SK-N-SH (cell line): ENCODE data around the gene MUSK. TPM values are rescaled to one million over a fixed set of nuclear protein-coding genes. Genes with fewer than 3 reads are reported as not detected.

Experiments used
- CTCF ChIA-PET: fragments of 300-600, 350-600 bp; formaldehyde crosslinking; extraction: SDS; loops from one replicate; lab custom pipeline; 2021; lab: Yijun Ruan, JAX
- POLR2A ChIA-PET: fragments of 350-600 bp; sonication (Branson Sonifier 250); formaldehyde crosslinking; extraction: SDS; loops from one replicate; lab custom pipeline; 2020; ENCODE audit warnings: antibody characterized with exemption, inconsistent platforms; lab: Yijun Ruan, JAX
- DNase-seq: peaks from one replicate; pipeline ENCODE4 v3.0.0; 2012
- H2AFZ ChIP-seq: fragments of 200-600 bp; sonication (generic); 2 replicates; pipeline ENCODE4 v1.8.1; 2016; ENCODE audit warnings: antibody characterized with exemption, mild to moderate bottlenecking, low read depth
- H3F3A ChIP-seq: fragments of 200-600 bp; sonication (generic); replicated peaks from 2 replicates; pipeline ENCODE3; 2016; ENCODE audit warnings: antibody characterized with exemption, mild to moderate bottlenecking; ENCODE audit not compliant: insufficient read depth
- H3K27ac ChIP-seq, 2 experiments: fragments of 200-500 bp in 1 of 2; fragments of 200-600 bp in 1 of 2; sonication (Bioruptor generic) in 1 of 2; sonication (generic), shearing (Covaris generic) in 1 of 2; 2 replicates each; pipeline versions ENCODE4 v1.5.1 to v1.6.1; 2014 to 2016; ENCODE audit warnings: low read depth in 2 of 2, inconsistent platforms in 1 of 2, low read length in 1 of 2, mild to moderate bottlenecking in 1 of 2, mixed read lengths in 1 of 2
- H3K27me3 ChIP-seq: fragments of 200-600 bp; sonication (generic), shearing (Covaris generic); 2 replicates; pipeline ENCODE4 v1.6.1; 2016; ENCODE audit warnings: mixed run types; ENCODE audit not compliant: insufficient read depth
- H3K36me3 ChIP-seq, 2 experiments: fragments of 200-500 bp in 1 of 2; fragments of 200-600 bp in 1 of 2; sonication (Bioruptor generic) in 1 of 2; sonication (generic) in 1 of 2; replicated peaks in 1 of 2; 2 replicates each; pipeline versions ENCODE3 to v1.5.1; 2014 to 2016; ENCODE audit warnings: low read length in 1 of 2, mild to moderate bottlenecking in 1 of 2; ENCODE audit not compliant: insufficient read depth in 2 of 2, control insufficient read depth in 1 of 2
- H3K4me1 ChIP-seq, 2 experiments: fragments of 200-500 bp in 1 of 2; fragments of 200-600 bp in 1 of 2; sonication (Bioruptor generic) in 1 of 2; sonication (generic), shearing (Covaris generic) in 1 of 2; 2 replicates each; pipeline versions ENCODE4 v1.5.1 to v1.6.1; 2014 to 2016; ENCODE audit warnings: low read depth in 1 of 2, low read length in 1 of 2, mixed run types in 1 of 2; ENCODE audit not compliant: insufficient read depth in 2 of 2, control insufficient read depth in 1 of 2
- H3K4me2 ChIP-seq: fragments of 200-600 bp; sonication (generic), shearing (Covaris generic); 2 replicates; pipeline ENCODE4 v1.6.1; 2017; ENCODE audit warnings: mixed run types
- H3K4me3 ChIP-seq, 2 experiments: fragments of 200-500 bp in 1 of 2; fragments of 200-600 bp in 1 of 2; sonication (Bioruptor generic) in 1 of 2; sonication (generic), shearing (Covaris generic) in 1 of 2; 2 replicates each; pipeline versions ENCODE4 v1.5.1 to v1.8.1; 2014 to 2016; ENCODE audit warnings: low read depth in 2 of 2, inconsistent platforms in 1 of 2, low read length in 1 of 2, mild to moderate bottlenecking in 1 of 2, mixed read lengths in 1 of 2, moderate library complexity in 1 of 2
- H3K79me2 ChIP-seq: fragments of 200-600 bp; sonication (generic); 2 replicates; pipeline ENCODE4 v1.8.1; 2017; ENCODE audit warnings: mild to moderate bottlenecking; ENCODE audit not compliant: insufficient read depth
- H3K9ac ChIP-seq: fragments of 200-600 bp; sonication (generic); 2 replicates; pipeline ENCODE4 v1.6.1; 2017; ENCODE audit warnings: mixed run types
- H3K9me2 ChIP-seq: fragments of 200-600 bp; sonication (generic); 2 replicates; pipeline ENCODE4 v1.6.1; 2017; ENCODE audit warnings: mixed run types
- H3K9me3 ChIP-seq: fragments of 200-600 bp; sonication (generic); 2 replicates; pipeline ENCODE4 v1.6.1; 2017; ENCODE audit warnings: mixed run types, mild to moderate bottlenecking, moderate library complexity
- H4K20me1 ChIP-seq: fragments of 200-600 bp; sonication (generic); 2 replicates; pipeline ENCODE4 v1.6.1; 2017; ENCODE audit warnings: mild to moderate bottlenecking, mixed run types; ENCODE audit not compliant: insufficient read depth
- CHD2 ChIP-seq: fragments of 150-350 bp; IDR thresholded peaks from 2 replicates; pipeline ENCODE4 v1.6.1; 2018; ENCODE audit warnings: low read length; ENCODE audit not compliant: partially characterized antibody
- CTCF ChIP-seq: fragments of 200-600 bp; sonication (generic); IDR thresholded peaks from 2 replicates; pipeline ENCODE4 v1.6.1; 2017; ENCODE audit warnings: antibody characterized with exemption, mild to moderate bottlenecking, moderate library complexity
- ELF1 ChIP-seq: IDR thresholded peaks from 2 replicates; pipeline ENCODE4 v1.4.0; 2012
- EZH2phosphoT487 ChIP-seq: fragments of 200-600 bp; sonication (generic); IDR thresholded peaks from 2 replicates; pipeline ENCODE4 v1.6.1; 2017; ENCODE audit warnings: low read depth, mixed run types, mild to moderate bottlenecking, antibody characterized with exemption, moderate library complexity, borderline replicate concordance
- FOXJ3 ChIP-seq: sonication (generic); formaldehyde crosslinking; IDR thresholded peaks from 2 replicates; pipeline ENCODE4 v1.5.1; 2020; ENCODE audit warnings: mild to moderate bottlenecking, missing genetic modification reagents
- GATA2 ChIP-seq: sonication (generic); formaldehyde crosslinking; IDR thresholded peaks from 2 replicates; pipeline ENCODE4 v1.5.0; 2020; ENCODE audit warnings: mild to moderate bottlenecking, missing genetic modification reagents
- MAX ChIP-seq: IDR thresholded peaks from 2 replicates; pipeline ENCODE4 v1.4.0; 2012; ENCODE audit warnings: low read depth
- NFIC ChIP-seq: IDR thresholded peaks from 2 replicates; pipeline ENCODE4 v1.4.0; 2012; ENCODE audit warnings: borderline replicate concordance
- NRF1 ChIP-seq: IDR thresholded peaks from 2 replicates; pipeline ENCODE4 v1.6.1; 2012; ENCODE audit warnings: low read depth, mild to moderate bottlenecking, low read length
- PBX3 ChIP-seq: IDR thresholded peaks from 2 replicates; pipeline ENCODE4; 2012
- RXRA ChIP-seq: IDR thresholded peaks from 2 replicates; pipeline ENCODE4 v1.4.0; 2012; ENCODE audit warnings: low read depth, mild to moderate bottlenecking, borderline replicate concordance
- SIN3A ChIP-seq: IDR thresholded peaks from 2 replicates; pipeline ENCODE4 v1.6.1; 2012; ENCODE audit warnings: low read depth, mild to moderate bottlenecking, low read length, moderate library complexity, borderline replicate concordance
- TAF1 ChIP-seq: IDR thresholded peaks from 2 replicates; pipeline ENCODE4 v1.6.1; 2012; ENCODE audit warnings: low read depth, mild to moderate bottlenecking, low read length, moderate library complexity, borderline replicate concordance
- TEAD4 ChIP-seq: IDR thresholded peaks from 2 replicates; pipeline ENCODE4 v1.4.0; 2012; ENCODE audit warnings: mild to moderate bottlenecking, borderline replicate concordance; ENCODE audit not compliant: insufficient read depth
- USF1 ChIP-seq: IDR thresholded peaks from 2 replicates; pipeline ENCODE4 v1.4.0; 2012; ENCODE audit warnings: low read depth, borderline replicate concordance
- polyA plus RNA-seq, 3 experiments: library from polyadenylated mRNA; depleted of rRNA; stranded (reverse); fragments of >200 nt; gene quantifications; 2 replicates each; pipeline ENCODE4 v1.2.3, GENCODE V29; 2012

MUSK gene
- polyA plus RNA-seq, 1 of the 3 experiments (the other 2 are of a cell fraction), result not detected

DNA sequence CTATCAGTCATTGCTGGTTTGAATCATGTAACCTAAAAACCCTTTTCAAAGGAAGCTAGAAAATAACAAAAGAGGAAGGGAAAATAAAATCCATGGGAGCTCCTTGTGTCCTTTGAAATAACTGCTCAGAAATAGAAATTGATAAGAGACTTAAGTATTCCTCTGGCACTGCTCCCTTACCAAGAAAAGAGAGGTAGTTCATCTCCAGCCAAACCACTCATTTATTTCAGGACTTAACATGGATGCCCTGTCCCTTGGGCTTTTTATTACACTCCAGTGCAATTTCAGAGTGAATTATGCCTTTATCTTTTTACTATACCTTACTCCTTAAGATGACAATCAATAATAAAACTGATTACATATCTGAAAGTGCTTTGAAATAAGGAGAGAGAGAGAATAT lies 61.0 kb downstream of the MUSK start:
- no peaks in the 10 kb centered on the region for H3K79me2 ChIP-seq
- H3K9me2 ChIP-seq, result no peaks in the 10 kb centered on the region
- H3K4me2 ChIP-seq, result no peak overlapping the region
- H3K27ac ChIP-seq, result no peak overlapping the region
- no peaks in the 10 kb centered on the region for H4K20me1 ChIP-seq
- H3K27me3 ChIP-seq, result no peaks in the 10 kb centered on the region
- DNase-seq, result no peak
- POLR2A ChIA-PET, result no interaction called here
- TF ChIP-seq GATA2 (CRISPR knock-in tag) (no peak), MAX (no peak), EZH2phosphoT487 (no peak), RXRA (no peak), NRF1 (no peak), SIN3A (no peak), PBX3 (no peak), FOXJ3 (CRISPR knock-in tag) (no peak), TAF1 (no peak), NFIC (no peak), TEAD4 (no peak), ELF1 (no peak), CTCF (no peak), CHD2 (no peak), USF1 (no peak)
- TF ChIP-seq, all 33 proteins: peak for 0
- Histone ChIP-seq H3K4me3 (no peak overlapping the region), H3K4me1 (no peaks in the 10 kb centered on the region), H2AFZ (no peak overlapping the region), H3F3A (no peaks in the 10 kb centered on the region), H3K9me3 (no peaks in the 10 kb centered on the region), H3K36me3 (no peaks in the 10 kb centered on the region), H3K9ac (no peak overlapping the region)
- CTCF ChIA-PET, result no interaction called here
